ENCODE data around the gene PRKG1.
"Not testable (repeated sequence)": the region's sequence is repeated elsewhere in the genome, so short reads cannot be mapped to it uniquely, and the experiment has no call there.

Gene PRKG1

DNA sequence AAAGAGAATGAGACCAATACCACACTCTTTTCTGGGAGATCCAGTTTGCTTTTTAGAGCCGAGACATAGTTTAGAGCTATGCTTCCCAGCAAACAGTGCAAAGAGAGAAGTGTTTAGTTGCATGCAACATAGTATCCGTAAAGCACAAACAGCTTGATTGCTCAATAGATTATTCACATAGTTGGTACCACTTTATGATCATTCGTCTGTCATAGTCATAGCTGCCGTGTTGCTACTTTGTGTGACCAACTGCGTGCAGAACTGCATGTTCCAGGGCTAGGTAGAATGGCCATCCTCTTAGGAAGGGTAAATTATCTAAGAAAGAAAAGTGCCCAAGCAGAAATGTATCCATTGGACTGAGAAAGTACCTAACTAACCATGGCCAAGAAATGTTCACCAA lies 1036.3 kb downstream of the PRKG1 start:
- DNase-seq = no peak

DNA sequence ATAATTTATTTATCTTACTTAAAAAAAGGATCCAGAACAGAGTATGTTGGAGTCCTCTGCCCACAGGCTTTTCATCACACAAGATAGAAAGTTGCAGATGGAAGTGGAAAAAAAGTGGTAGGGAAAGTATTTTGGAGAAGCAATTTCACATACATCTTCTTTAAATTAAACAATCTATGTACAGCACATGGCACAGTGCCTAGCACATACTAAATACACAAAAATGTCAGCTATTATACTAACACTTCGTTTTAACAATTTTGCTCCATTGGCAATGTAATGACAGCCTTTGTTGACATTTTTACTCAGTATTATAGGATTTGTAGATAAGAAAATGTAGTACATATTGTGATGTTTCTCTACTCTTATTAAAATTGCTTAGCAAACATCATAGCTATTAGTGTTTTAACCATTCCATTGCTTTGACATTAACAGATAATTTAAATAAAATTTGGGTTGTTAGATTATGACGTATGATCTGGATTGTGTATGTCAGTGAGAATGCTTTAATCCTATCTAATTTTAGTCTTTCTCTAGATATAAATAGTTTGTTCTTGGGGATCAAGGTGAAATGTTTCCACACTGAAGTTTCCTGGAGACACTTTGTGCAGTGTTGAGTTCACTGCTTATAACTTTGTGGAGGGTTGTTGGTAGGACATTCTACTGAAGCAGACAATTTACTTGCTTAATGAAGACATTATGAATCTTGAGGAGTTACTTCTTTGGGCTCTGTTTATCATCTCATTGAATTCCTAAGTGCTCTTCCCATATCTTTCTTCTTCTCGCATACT lies 1037.0 kb downstream of the PRKG1 start:
- DNase-seq = no peak

- no peak for DNase-seq
Observed at GRCh38 chr10:52115823-52116222, 1041.5 kb downstream of the PRKG1 start.

DNA sequence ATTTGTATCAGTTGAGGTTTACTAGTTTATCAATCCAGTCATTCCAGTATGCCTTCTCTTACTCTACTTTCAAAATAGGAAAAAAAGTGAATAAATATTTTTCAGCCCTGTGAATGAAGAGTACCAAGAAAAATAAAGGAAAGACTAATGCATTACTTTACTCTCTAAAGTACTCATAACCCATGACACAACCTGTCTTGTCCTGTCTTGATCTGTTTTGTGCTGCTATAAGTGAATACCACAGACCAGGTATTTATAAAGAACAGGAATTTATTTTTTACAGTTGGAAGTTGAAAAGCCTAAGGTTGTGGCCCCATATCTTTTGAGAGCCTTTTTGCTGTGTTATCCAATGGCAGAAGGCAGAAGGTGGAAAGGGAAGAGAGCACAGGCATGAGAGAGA lies 1045.2 kb downstream of the PRKG1 start:
- no peak for DNase-seq

GRCh38 chr10:52121688-52122087 lies 1047.4 kb downstream of the PRKG1 start:
- no peak for DNase-seq

DNA sequence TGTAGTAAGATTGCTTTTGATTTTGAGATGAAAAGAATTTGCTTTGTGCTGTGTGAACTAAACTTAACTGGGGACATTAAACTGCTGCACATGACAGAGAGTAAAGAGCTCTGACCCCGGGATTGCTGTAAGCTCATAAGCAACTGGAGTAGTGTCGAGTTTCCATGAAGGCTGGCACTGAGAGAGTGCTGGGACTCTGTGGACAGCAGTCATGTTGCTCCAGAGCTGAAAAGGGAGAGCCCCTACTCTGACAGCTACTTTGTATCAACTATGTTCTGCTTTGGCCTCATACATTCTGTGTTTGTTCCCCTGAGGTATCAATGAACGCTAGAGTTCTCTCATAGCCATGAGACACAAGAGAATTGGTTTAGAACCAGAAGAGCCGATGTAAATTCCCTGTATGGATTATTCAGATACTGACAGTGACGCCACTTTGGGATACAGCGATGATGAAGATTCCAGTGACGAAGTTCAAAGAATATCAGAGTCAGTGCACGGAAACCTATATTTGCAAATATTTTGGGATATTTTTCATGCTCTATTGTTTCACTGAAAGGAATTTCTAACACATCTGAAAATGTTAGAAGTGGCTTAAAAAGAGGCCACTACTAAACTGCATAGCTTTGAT lies 1053.9 kb downstream of the PRKG1 start:
- DNase-seq = no peak

GRCh38 chr10:52129410-52130178 lies 1055.3 kb downstream of the PRKG1 start:
- DNase-seq = no peak

GRCh38 chr10:52135101-52135500 lies 1060.8 kb downstream of the PRKG1 start:
- DNase-seq = no peak

DNA sequence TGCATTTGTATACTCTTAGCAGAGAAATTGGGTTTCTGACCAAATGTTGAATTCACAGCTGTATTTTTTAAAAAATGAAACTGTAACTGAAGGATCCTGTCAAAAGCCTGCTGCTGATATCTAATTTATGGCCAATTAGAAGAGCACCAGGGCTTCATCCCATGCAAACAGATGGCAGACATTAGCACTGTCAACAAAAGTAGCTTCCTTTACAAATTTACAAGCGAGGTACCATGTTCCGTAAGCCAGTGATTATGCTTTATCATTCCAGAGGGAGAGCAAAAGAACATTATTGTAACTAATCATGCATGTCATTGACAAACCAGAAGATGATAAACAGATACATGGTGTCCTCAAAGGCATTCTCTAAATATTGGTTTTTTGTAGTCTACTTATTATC lies 1062.6 kb downstream of the PRKG1 start:
- no peak for DNase-seq

DNA sequence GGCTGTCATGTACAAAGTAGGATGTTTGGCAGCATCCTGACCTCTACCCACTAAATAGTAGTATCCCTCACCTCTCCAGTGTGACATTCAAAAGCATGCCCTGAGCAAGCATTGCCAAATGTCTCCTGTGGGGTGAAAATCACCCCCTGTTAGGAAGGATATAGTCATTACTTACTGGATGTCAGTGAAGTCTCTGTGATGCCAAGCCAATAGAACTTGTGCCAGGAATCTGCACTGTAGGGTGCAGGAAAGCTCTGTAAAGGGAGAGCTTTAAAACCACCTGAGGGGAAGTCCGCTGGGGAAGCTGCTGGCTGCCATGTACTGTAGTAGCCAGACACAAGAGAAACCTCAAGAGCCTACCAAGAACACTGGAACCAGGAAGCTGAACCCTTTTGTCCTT lies 1069.1 kb downstream of the PRKG1 start:
- no peak for DNase-seq

DNA sequence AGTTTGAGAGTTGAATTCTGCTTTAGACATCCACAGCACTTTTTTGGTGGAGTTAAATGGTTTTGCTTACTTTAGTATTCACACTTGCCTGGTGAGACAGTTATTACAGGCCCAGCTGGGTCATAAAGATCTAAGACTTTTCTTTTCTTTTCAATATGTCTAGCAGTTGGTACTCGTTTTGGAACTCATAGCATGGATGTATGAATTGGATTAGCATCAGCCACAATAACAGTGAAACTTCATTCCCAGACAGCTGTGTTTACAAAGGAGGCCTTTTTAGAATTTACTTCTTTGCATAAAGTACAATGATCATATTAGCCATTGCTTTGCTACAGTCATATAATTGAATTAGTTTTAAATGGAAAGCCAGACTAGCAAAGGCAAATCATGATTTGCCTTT lies 1071.3 kb downstream of the PRKG1 start:
- no peak for DNase-seq

GRCh38 chr10:52146766-52147165 lies 1072.5 kb downstream of the PRKG1 start:
- no peak for DNase-seq

- no peak for DNase-seq
Observed at GRCh38 chr10:52170776-52171175, 1096.5 kb downstream of the PRKG1 start.

- DNase-seq = no peak
Observed at GRCh38 chr10:52172581-52172980, 1098.3 kb downstream of the PRKG1 start.

DNA sequence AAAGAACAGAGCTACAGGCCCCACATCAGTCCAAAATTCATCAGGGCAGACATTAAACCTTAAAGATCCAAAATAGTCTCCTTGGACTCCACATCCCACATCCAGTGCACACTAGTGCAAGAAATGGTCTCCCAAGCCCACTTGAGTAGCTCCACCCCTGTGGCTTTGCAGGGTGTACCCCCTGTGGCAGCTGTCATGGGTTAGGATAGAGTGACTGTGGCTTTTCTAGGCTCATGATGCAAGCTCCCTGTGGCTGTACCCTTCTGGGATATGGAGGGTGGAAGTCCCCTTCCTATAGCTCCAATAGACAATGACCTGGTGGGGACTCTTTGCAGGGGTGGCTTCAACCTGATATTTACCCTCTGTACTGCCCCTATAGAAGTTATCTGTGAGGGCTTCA lies 1111.0 kb downstream of the PRKG1 start:
- DNase-seq = no peak

GRCh38 chr10:52187521-52188258 lies 1113.4 kb downstream of the PRKG1 start:
- no peak for DNase-seq

DNA sequence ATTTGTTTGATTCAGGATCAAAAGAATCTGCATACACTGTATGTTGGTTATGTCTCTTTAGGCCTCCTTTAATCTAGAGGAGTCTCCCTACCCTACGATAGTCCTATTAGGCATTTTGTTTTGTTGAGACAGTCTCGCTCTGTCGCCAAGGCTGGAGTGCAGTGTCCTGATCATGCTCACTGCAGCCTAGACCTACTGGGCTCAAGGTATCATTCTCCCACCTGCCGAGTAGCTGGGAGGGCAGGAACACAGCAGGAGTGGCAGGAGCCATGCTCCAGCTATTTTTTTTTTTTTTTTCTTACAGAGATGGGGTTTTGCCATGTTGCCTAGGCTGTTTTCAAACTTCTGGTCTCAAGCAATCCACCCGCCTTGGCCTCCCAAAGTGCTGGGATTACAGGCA lies 1116.8 kb downstream of the PRKG1 start:
- DNase-seq = no peak

DNA sequence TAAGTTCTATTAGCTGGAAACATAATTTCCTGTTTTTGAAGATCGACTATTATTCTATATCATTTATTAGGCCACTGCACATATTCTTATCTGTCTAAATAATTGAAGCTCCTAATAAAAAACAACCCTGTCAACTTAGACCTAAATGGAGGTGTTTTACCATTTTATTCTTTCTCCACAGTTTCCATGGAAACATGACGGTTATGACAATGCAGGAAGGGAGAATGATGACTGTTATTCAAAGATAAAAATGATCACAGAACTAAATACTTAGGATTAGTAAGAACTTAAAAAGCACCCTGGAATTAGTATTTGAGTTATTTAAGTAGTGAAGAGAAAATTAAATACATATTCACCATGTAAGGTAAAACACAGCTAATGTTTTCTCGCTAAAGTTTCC lies 1119.9 kb downstream of the PRKG1 start:
- DNase-seq = no peak

DNA sequence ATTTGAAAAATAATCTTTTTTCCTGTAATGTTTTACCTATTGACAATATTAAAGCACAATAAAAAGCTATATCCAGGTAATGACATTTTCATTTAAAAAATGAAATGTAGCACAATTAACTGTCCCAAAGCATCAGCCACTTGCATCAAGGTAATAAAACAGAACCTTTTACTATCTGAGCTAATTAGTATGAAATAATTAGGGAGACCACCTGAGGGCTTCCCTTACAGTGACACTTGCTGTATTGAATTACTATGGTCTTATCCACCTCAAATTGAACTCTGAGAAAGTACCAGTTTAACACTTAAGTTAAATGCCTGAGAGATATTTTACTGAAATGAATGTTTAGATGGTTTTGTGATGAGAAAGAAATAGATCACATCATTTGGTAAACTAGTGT lies 1120.4 kb downstream of the PRKG1 start:
- no peak for DNase-seq

GRCh38 chr10:52197098-52197497 lies 1122.8 kb downstream of the PRKG1 start:
- DNase-seq = no peak

DNA sequence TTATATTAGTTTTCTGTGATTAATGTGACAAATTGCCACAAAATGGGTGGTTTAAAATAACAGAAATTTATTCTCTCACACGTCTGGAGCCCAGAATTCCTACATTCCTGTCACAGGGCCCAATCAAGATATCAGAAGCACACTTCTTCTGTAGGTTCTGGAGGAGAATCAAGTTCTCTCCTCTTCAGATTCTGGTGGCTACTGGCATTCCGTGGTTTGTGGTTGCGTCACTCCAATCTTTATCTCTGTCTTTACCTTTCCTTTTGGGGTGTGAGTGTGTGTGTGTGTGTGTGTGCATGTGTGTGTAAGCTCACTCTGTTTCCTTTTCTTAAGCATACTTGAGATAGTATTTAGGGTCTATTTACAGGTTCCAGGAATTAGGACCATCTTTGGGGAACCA lies 1124.3 kb downstream of the PRKG1 start:
- DNase-seq = no peak

- DNase-seq = not testable (repeated sequence)
Observed at GRCh38 chr10:52204906-52205305, 1130.6 kb downstream of the PRKG1 start.

DNA sequence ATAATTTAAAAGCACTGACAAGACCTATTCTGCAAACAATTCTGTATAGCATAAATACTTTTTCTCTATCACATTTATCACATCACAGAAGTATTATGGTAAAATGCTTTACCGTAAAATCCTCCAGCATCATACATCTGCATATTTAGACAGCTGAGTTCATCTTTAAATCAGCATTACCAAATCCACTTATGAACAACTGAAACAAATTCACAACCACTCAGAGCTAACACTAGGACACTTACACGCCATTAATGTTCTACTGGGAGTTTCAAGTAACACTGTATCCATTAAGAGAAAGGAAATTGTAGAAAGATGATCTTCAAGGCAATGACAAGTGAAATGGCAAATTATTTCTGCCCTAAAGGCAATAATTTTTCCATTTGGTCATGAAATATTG lies 1134.1 kb downstream of the PRKG1 start:
- DNase-seq = no peak

Data from activated CD4-positive, alpha-beta T cell treated with anti-CD3 and anti-CD28 coated beads, Interleukin-10, Interleukin-2, amounts not matched to agents 100 ng/mL and 50 ng/mL, durations not matched to agents 16 hours and 8 hours (primary cell).